ENCODE results near the gene TSFM.

GRCh38 chr12:57782243-57782607 is 362 bp upstream of the TSFM start:
- TF ChIP-seq CTCF (IDR thresholded peaks at IDR 0.05; ENCODE audit: low read depth, low read length, missing input control) = no peak
- no peak for TF ChIP-seq YY1 (IDR thresholded peaks at IDR 0.05)
- no peak for TF ChIP-seq NR2F2 (IDR thresholded peaks at IDR 0.05)
- no peak for TF ChIP-seq SP1 (IDR thresholded peaks at IDR 0.05)
- no peak for TF ChIP-seq GABPA (IDR thresholded peaks at IDR 0.05 in 1 of 2, conservative IDR thresholded peaks at IDR 0.05 in 1 of 2)
- TF ChIP-seq RAD21 (IDR thresholded peaks at IDR 0.05) = no peak
- TF ChIP-seq MAX (IDR thresholded peaks at IDR 0.05) = no peak
- TF ChIP-seq REST (IDR thresholded peaks at IDR 0.05) = no peak
- no peak for TF ChIP-seq JUND (IDR thresholded peaks at IDR 0.05)
- TF ChIP-seq TAF1 (conservative IDR thresholded peaks at IDR 0.05) = no peak

Measured in liver (tissue), 3 donors.